Ascending aorta (tissue), 2 donors: ENCODE data around the gene FAAP100. TPM values are rescaled to one million over a fixed set of nuclear protein-coding genes. Genes with fewer than 3 reads are reported as not detected.

ENCODE experiments used
- DNase-seq, 2 donors: peaks; one replicate each; pipeline ENCODE4 v3.0.0-alpha.2; 2019; ENCODE audit warnings: low spot score in 2 of 2
- H3K27ac ChIP-seq, 2 donors: fragments of 200-600 bp; sonication (generic); one replicate each; pipeline ENCODE4 v1.5.1; 2016 to 2017; ENCODE audit warnings: mild to moderate bottlenecking in 1 of 2
- H3K27me3 ChIP-seq: fragments of 200-600 bp; sonication (generic); one replicate; pipeline ENCODE4 v1.5.1; 2017
- H3K36me3 ChIP-seq, 2 donors: fragments of 200-600 bp; sonication (generic); one replicate each; pipeline ENCODE4 v1.5.1; 2016
- H3K4me1 ChIP-seq, 2 donors: fragments of 200-600 bp; sonication (generic); one replicate each; pipeline ENCODE4 v1.5.1; 2016 to 2017; ENCODE audit warnings: mild to moderate bottlenecking in 1 of 2
- H3K4me3 ChIP-seq, 2 donors: fragments of 200-600 bp; sonication (generic); one replicate each; pipeline ENCODE4 v1.5.1; 2016 to 2017; ENCODE audit warnings: mild to moderate bottlenecking in 1 of 2
- H3K9me3 ChIP-seq, 2 donors: fragments of 200-600 bp; sonication (generic); one replicate each; pipeline ENCODE4 v1.5.1; 2016
- CTCF ChIP-seq, 3 experiments: fragments of 200-600 bp in 2 of 3; fragments of 450-650 bp in 1 of 3; sonication (generic) in 2 of 3; IDR thresholded peaks; one replicate each; pipeline ENCODE4 v1.5.1; 2016 to 2019; ENCODE audit warnings: antibody characterized with exemption in 3 of 3, mild to moderate bottlenecking in 1 of 3, moderate library complexity in 1 of 3
- intact Hi-C: fragments of 100-400 bp; cut with DNase I; formaldehyde crosslinking; loops from one replicate; pipeline ENCODE4 v1.15.1; 2023
- total RNA-seq: library from RNA; depleted of rRNA; stranded (reverse); fragments of >200 nt; gene quantifications from one replicate; pipeline ENCODE4 v1.1.0, GENCODE V29; 2016

Gene FAAP100
- total RNA-seq, 1 donor from 2014 or later, result 75.6 TPM

GRCh38 chr17:81529437-81529803 lies 22.7 kb downstream of the FAAP100 start:
- no peaks in the 10 kb centered on the region for H3K9me3 ChIP-seq
- DNase-seq, result no peak
- H3K4me3 ChIP-seq, result no peak overlapping the region
- H3K27ac ChIP-seq, result no peak overlapping the region
- H3K4me1 ChIP-seq, result peaks cover 4 to 9% of the 10 kb centered on the region in 2 donors
- no peaks in the 10 kb centered on the region for H3K36me3 ChIP-seq
- intact Hi-C loops, result no loop called here
- no peaks in the 10 kb centered on the region for H3K27me3 ChIP-seq
- TF ChIP-seq CTCF (IDR thresholded peaks at IDR 0.05), result no peak

- no peak for TF ChIP-seq CTCF (IDR thresholded peaks at IDR 0.05)
- intact Hi-C loops, result no loop called here
- Histone ChIP-seq H3K4me3 (no peak overlapping the region), H3K36me3 (no peaks in the 10 kb centered on the region), H3K27me3 (no peaks in the 10 kb centered on the region), H3K27ac (no peak overlapping the region), H3K9me3 (no peaks in the 10 kb centered on the region), H3K4me1 (peaks cover 4 to 11% of the 10 kb centered on the region in 2 donors)
- DNase-seq, result no peak
Measured at GRCh38 chr17:81528651-81529436, 23.3 kb downstream of the FAAP100 start.

GRCh38 chr17:81528384-81528650 lies 23.8 kb downstream of the FAAP100 start:
- Histone ChIP-seq H3K9me3 (no peaks in the 10 kb centered on the region), H3K27ac (no peak overlapping the region), H3K27me3 (no peaks in the 10 kb centered on the region), H3K4me1 (peaks cover 7 to 16% of the 10 kb centered on the region in 2 donors), H3K4me3 (no peak overlapping the region), H3K36me3 (no peaks in the 10 kb centered on the region)
- no peak for TF ChIP-seq CTCF (IDR thresholded peaks at IDR 0.05)
- no peak for DNase-seq
- intact Hi-C loops, result no loop called here

- H3K27ac ChIP-seq, result no peak within 1 kb of the TSS
- intact Hi-C loops, result no loop called here
Measured at GRCh38 chr17:81527591-81528383, 24.4 kb downstream of the FAAP100 start, which contains the start of gene FSCN2. Gene FSCN2 (plus strand): TSS chr17:81528377. CDS start chr17:81528532, 155 bp downstream.

More at GRCh38 chr17:81527591-81528383, 24.4 kb downstream of the FAAP100 start, which contains the start of gene FSCN2:
- H3K4me1 ChIP-seq, result peaks cover 11 to 21% of the 10 kb centered on the region in 2 donors
- peak within 1 kb of the TSS in 1 of 2 donors; percentile 16 for H3K4me3 ChIP-seq
- no peaks in the 10 kb centered on the region for H3K27me3 ChIP-seq
- no peaks in the 10 kb centered on the region for H3K36me3 ChIP-seq
- no peaks in the 10 kb centered on the region for H3K9me3 ChIP-seq
- no peak for DNase-seq
- TF ChIP-seq CTCF (IDR thresholded peaks at IDR 0.05), result peak in 1 of 3 experiments; percentile 43
